ENCODE measurements around the gene SP5.

- TF ChIP-seq POLR2A (IDR thresholded peaks at IDR 0.05; ENCODE audit: low read depth, low read length) (no peak), CTCF (conservative IDR thresholded peaks at IDR 0.05; ENCODE audit: low read depth, low read length) (no peak), BHLHE40 (IDR thresholded peaks at IDR 0.05; ENCODE audit: low read depth, low read length) (no peak), RAD21 (IDR thresholded peaks at IDR 0.05; ENCODE audit: low read length) (no peak), SMC3 (IDR thresholded peaks at IDR 0.05; ENCODE audit: low read depth, low read length) (no peak), RFX5 (IDR thresholded peaks at IDR 0.05; ENCODE audit: low read depth, low read length) (no peak), MAFK (IDR thresholded peaks at IDR 0.05; ENCODE audit: low read depth, low read length) (no peak), RCOR1 (IDR thresholded peaks at IDR 0.05; ENCODE audit: insufficient replicate concordance, low read length) (no peak), FOS (IDR thresholded peaks at IDR 0.05; ENCODE audit: low read depth, low read length) (no peak), USF2 (IDR thresholded peaks at IDR 0.05; ENCODE audit: low read depth, low read length) (no peak)
Observed at GRCh38 chr2:170711774-170712652, 3.1 kb upstream of the SP5 start.
